Endothelial cell of umbilical vein (primary cell): ENCODE measurements around the gene ADCY9. TPM values are rescaled to one million over a fixed set of nuclear protein-coding genes. Genes with fewer than 3 reads are reported as not detected.

Experiments used
- BruUV-seq: library from RNA; stranded (reverse); fragments of 400-500 nt; replicated peaks from 2 replicates; lab custom pipeline; 2021; lab: Mats Ljungman, UMichigan
- CTCF ChIA-PET: fragments of 300-600, 350-600 bp; sonication (Branson Sonifier 250); formaldehyde crosslinking; loops from one replicate; lab custom pipeline; 2021; ENCODE audit warnings: antibody characterized with exemption, inconsistent platforms; lab: Charles Lee
- POLR2A ChIA-PET: fragments of 300-600, 350-600 bp; sonication (Branson Sonifier 250); formaldehyde crosslinking; loops from one replicate; lab custom pipeline; 2021; ENCODE audit warnings: antibody characterized with exemption, inconsistent platforms; lab: Charles Lee
- DNase-seq: peaks from one replicate; pipeline ENCODE4 v3.0.0-alpha.2; 2011; ENCODE audit warnings: low read depth, low spot score
- FAIRE-seq: peaks from 2 replicates; lab custom pipeline; 2011; peaks lifted over from hg19 to GRCh38; lab: Jason Lieb, UNC
- H2AFZ ChIP-seq: 2 replicates; pipeline ENCODE4 v1.6.0; 2012; ENCODE audit warnings: low read depth, low read length, control low read depth, inconsistent platforms
- H3K27ac ChIP-seq: 2 replicates; pipeline ENCODE4 v1.5.1; 2011; ENCODE audit warnings: low read depth, mild to moderate bottlenecking, control low read depth, low read length, moderate library complexity; ENCODE audit not compliant: insufficient read depth
- H3K27me3 ChIP-seq, 2 experiments: 2 replicates each; pipeline versions ENCODE4 v1.6.0 to v1.6.1; 2011; ENCODE audit warnings: low read length in 2 of 2, mixed read lengths in 1 of 2; ENCODE audit not compliant: control insufficient read depth in 2 of 2, insufficient read depth in 2 of 2
- H3K36me3 ChIP-seq, 2 experiments: 2 replicates in 1 of 2; 3 replicates in 1 of 2; pipeline ENCODE4 v1.5.1; 2011; ENCODE audit warnings: low read length in 2 of 2, mild to moderate bottlenecking in 1 of 2, moderate library complexity in 1 of 2; ENCODE audit not compliant: control insufficient read depth in 2 of 2, insufficient read depth in 2 of 2; ENCODE audit errors: extremely low read depth in 1 of 2
- H3K4me1 ChIP-seq: 3 replicates; pipeline ENCODE4 v1.5.1; 2011; ENCODE audit warnings: mild to moderate bottlenecking, low read length; ENCODE audit not compliant: control insufficient read depth, insufficient read depth; ENCODE audit errors: extremely low read depth
- H3K4me2 ChIP-seq: 2 replicates; pipeline ENCODE4 v1.6.1; 2011; ENCODE audit warnings: low read length, control low read depth, mixed read lengths; ENCODE audit not compliant: insufficient read depth
- H3K4me3 ChIP-seq, 3 experiments: fragments of 200-600 bp in 1 of 3; sonication (generic), shearing (Covaris generic) in 1 of 3; replicated peaks in 1 of 3; 2 replicates each; pipeline ENCODE4 v1.5.1; 2011 to 2016; ENCODE audit warnings: control low read depth in 3 of 3, low read length in 3 of 3, mild to moderate bottlenecking in 2 of 3, inconsistent platforms in 1 of 3, low read depth in 1 of 3, moderate library complexity in 1 of 3; ENCODE audit not compliant: insufficient read depth in 1 of 3
- H3K79me2 ChIP-seq: 2 replicates; pipeline ENCODE4 v1.6.0; 2012; ENCODE audit warnings: low read length, inconsistent platforms; ENCODE audit not compliant: control insufficient read depth, insufficient read depth
- H3K9ac ChIP-seq: replicated peaks from 2 replicates; pipeline ENCODE3; 2011; ENCODE audit warnings: low read length, control low read depth; ENCODE audit not compliant: insufficient read depth; ENCODE audit errors: extremely low read depth
- H3K9me1 ChIP-seq: replicated peaks from 3 replicates; pipeline ENCODE4 v1.6.0; 2011; ENCODE audit warnings: mild to moderate bottlenecking, low read length; ENCODE audit not compliant: control insufficient read depth, insufficient read depth; ENCODE audit errors: extremely low read depth
- H3K9me3 ChIP-seq: replicated peaks from 2 replicates; pipeline ENCODE4 v1.5.1; 2012; ENCODE audit warnings: low read length, inconsistent platforms; ENCODE audit not compliant: control insufficient read depth, insufficient read depth
- H4K20me1 ChIP-seq: replicated peaks from 2 replicates; pipeline ENCODE3; 2011; ENCODE audit warnings: mild to moderate bottlenecking, low read length; ENCODE audit not compliant: control insufficient read depth, insufficient read depth; ENCODE audit errors: extremely low read depth
- FOS ChIP-seq: IDR thresholded peaks from 2 replicates; pipeline ENCODE4 v1.6.1; 2011; ENCODE audit warnings: mild to moderate bottlenecking, low read length, moderate library complexity, borderline replicate concordance; ENCODE audit not compliant: insufficient read depth
- GATA2 ChIP-seq: IDR thresholded peaks from 2 replicates; pipeline ENCODE4 v1.7.0; 2011; ENCODE audit warnings: low read depth, mild to moderate bottlenecking, moderate library complexity, mixed read lengths, low read length; ENCODE audit not compliant: insufficient read length, insufficient read depth
- JUN ChIP-seq: IDR thresholded peaks from 2 replicates; pipeline ENCODE4 v1.6.1; 2011; ENCODE audit warnings: borderline replicate concordance, low read depth; ENCODE audit not compliant: insufficient read length, insufficient read depth
- MYC ChIP-seq: IDR thresholded peaks from one replicate; pipeline ENCODE4 v1.6.1; 2011; ENCODE audit warnings: mild to moderate bottlenecking, low read depth, low read length
- POLR2AphosphoS5 ChIP-seq: IDR thresholded peaks from 2 replicates; pipeline ENCODE4 v1.6.1; 2012; ENCODE audit warnings: low read depth, mild to moderate bottlenecking, control low read depth, low read length, moderate library complexity; ENCODE audit not compliant: insufficient read depth
- dilution Hi-C: fragments of 300-500 bp; cut with MboI; formaldehyde crosslinking; loops from one replicate; pipeline ENCODE4 v1.15.0; 2019; ENCODE audit warnings: low sequenced_read_pairs; ENCODE audit not compliant: extremely low pct_ligation_motif_present
- intact Hi-C: fragments of 100-400 bp; cut with micrococcal nuclease; formaldehyde crosslinking; loops from one replicate; pipeline ENCODE4 v1.10.0; 2022
- polyA plus RNA-seq, 4 experiments: library from polyadenylated mRNA; depleted of rRNA in 3 of 4; stranded (reverse) in 3 of 4; unstranded in 1 of 4; fragments of >200 nt; gene quantifications; 2 replicates each; pipeline versions ENCODE4 v1.2.1 to v1.2.3, GENCODE V29; 2011 to 2012; ENCODE audit warnings: missing spikeins in 1 of 4
- total RNA-seq: library from RNA; stranded (reverse); gene quantifications from 2 replicates; pipeline ENCODE4 v1.2.3, GENCODE V29; 2021
- TF ChIP-seq, protein P1 (sequence below): IDR thresholded peaks from 2 replicates; pipeline ENCODE4 v1.6.1; 2011; ENCODE audit not compliant: insufficient read depth, insufficient read length
- TF ChIP-seq, protein P2 (sequence below), 2 donors: IDR thresholded peaks; 1 replicate in 1 of 2; 2 replicates in 1 of 2; pipeline ENCODE4 v1.5.1; 2011; ENCODE audit warnings: low read length in 2 of 2, mild to moderate bottlenecking in 2 of 2, moderate library complexity in 2 of 2, control low read depth in 1 of 2, inconsistent platforms in 1 of 2, low read depth in 1 of 2; ENCODE audit not compliant: insufficient read depth in 1 of 2; ENCODE audit errors: extremely low read depth in 1 of 2

Gene ADCY9
- total and polyA plus RNA-seq, 2 donors (not counting 3 experiments of a cell fraction or from before 2014, with no cell fraction given): 6.8 to 14.0 TPM

DNA sequence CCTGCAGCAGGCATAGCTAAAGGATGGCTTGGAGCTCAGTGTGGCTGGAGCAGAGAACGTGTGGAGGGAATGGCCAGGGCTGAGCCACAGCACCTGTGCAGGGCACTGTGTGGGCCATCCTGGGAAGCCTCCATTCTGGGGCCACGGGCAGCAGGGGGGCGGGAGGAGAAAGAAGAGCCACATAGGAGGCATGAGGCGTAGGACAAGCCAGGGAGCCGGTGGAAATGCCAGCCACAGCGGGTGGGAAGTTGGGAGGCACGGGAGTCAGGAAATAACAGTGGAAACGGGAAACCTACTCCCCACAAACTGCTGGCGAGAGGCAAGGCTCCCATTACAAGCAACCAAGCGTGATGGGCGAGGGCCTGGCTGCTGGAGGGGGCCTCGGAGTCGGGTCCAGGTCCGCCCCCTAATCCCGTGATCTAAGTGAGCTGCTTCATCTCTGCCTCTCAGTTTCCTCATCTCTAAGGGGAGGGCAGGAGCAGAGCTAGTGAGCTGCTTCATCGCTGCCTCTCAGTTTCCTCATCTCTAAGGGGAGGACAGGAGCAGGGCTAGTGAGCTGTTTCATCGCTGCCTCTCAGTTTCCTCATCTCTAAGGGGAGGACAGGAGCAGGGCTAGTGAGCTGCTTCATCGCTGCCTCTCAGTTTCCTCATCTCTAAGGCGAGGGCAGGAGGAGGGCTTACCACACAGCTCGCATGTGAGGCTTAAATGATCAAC is 104.9 kb downstream of the ADCY9 start:
- Histone ChIP-seq H3K27me3 (no peaks in the 10 kb centered on the region), H3K27ac (peak overlapping the region; percentile 19), H3K4me2 (no peak overlapping the region), H3K4me1 (peaks cover 32% of the 10 kb centered on the region), H3K4me3 (no peak overlapping the region), H3K9me3 (no peaks in the 10 kb centered on the region), H3K36me3 (no peaks in the 10 kb centered on the region), H2AFZ (peak overlapping the region; percentile 84), H3K79me2 (no peaks in the 10 kb centered on the region), H3K9me1 (no peaks in the 10 kb centered on the region), H3K9ac (no peak overlapping the region), H4K20me1 (no peaks in the 10 kb centered on the region)
- BruUV-seq: no TSS peak
- DNase-seq: peak; percentile 65
- peak; percentile 62 for FAIRE-seq
- dilution Hi-C loops: no loop called here
- TF ChIP-seq POLR2AphosphoS5: no peak
- TF ChIP-seq GATA2: no peak
- TF ChIP-seq, protein P1, sequence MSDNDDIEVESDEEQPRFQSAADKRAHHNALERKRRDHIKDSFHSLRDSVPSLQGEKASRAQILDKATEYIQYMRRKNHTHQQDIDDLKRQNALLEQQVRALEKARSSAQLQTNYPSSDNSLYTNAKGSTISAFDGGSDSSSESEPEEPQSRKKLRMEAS: no peak
- TF ChIP-seq, protein P2, sequence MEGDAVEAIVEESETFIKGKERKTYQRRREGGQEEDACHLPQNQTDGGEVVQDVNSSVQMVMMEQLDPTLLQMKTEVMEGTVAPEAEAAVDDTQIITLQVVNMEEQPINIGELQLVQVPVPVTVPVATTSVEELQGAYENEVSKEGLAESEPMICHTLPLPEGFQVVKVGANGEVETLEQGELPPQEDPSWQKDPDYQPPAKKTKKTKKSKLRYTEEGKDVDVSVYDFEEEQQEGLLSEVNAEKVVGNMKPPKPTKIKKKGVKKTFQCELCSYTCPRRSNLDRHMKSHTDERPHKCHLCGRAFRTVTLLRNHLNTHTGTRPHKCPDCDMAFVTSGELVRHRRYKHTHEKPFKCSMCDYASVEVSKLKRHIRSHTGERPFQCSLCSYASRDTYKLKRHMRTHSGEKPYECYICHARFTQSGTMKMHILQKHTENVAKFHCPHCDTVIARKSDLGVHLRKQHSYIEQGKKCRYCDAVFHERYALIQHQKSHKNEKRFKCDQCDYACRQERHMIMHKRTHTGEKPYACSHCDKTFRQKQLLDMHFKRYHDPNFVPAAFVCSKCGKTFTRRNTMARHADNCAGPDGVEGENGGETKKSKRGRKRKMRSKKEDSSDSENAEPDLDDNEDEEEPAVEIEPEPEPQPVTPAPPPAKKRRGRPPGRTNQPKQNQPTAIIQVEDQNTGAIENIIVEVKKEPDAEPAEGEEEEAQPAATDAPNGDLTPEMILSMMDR (IDR thresholded peaks at IDR 0.05; ENCODE audit: extremely low read depth in 1 of 2, insufficient read depth in 1 of 2, low read depth in 1 of 2, low read length in 2 of 2): no peak
- TF ChIP-seq FOS: no peak
- TF ChIP-seq JUN: no peak
- TF ChIP-seq MYC: no peak
- ChIA-PET CTCF (interaction anchor here (0.8 to 1.4 kb wide), 2 partner anchors 28 to 243 kb away, joined by 3 to 5 read pairs; no protein-coding TSS in a partner anchor), POLR2A (interaction anchor here (0.6 kb wide), 1 partner anchor 130 kb away, joined by 5 read pairs; no protein-coding TSS in a partner anchor)
- intact Hi-C loops: loop anchor here (5.0 to 10.0 kb wide), 3 partner anchors 41 to 243 kb away; no protein-coding TSS in a partner anchor
